GM12891 (cell line): ENCODE results near the gene SCNN1A.

Source experiments
- DNase-seq: peaks from one replicate; pipeline ENCODE4 v3.0.0; 2011; ENCODE audit warnings: low spot score; ENCODE audit not compliant: insufficient read length
- FAIRE-seq: peaks from 2 replicates; lab custom pipeline; 2011; peaks lifted over from hg19 to GRCh38; lab: Jason Lieb, UNC
- PAX5 ChIP-seq: IDR thresholded peaks from 2 replicates; pipeline ENCODE4 v1.6.1; 2011; ENCODE audit warnings: low read length, moderate library complexity, mild to moderate bottlenecking; ENCODE audit not compliant: insufficient read depth, severe bottlenecking
- POLR2A ChIP-seq: IDR thresholded peaks from 2 replicates; pipeline ENCODE4 v1.6.1; 2011; ENCODE audit warnings: low read depth, low read length, control low read depth
- POLR2AphosphoS5 ChIP-seq: IDR thresholded peaks from 2 replicates; pipeline ENCODE4 v1.6.1; 2011; ENCODE audit warnings: low read depth, low read length, control low read depth
- POU2F2 ChIP-seq: IDR thresholded peaks from 2 replicates; pipeline ENCODE4 v1.6.1; 2011; ENCODE audit warnings: low read depth, mild to moderate bottlenecking, control low read depth, low read length, moderate library complexity
- SPI1 ChIP-seq: IDR thresholded peaks from 2 replicates; pipeline ENCODE4 v1.6.1; 2011; ENCODE audit warnings: low read depth, low read length, control low read depth
- TAF1 ChIP-seq: IDR thresholded peaks from 2 replicates; pipeline ENCODE4 v1.6.1; 2011; ENCODE audit warnings: low read depth, low read length, control low read depth

SCNN1A gene

GRCh38 chr12:6321905-6322304, 53.5 kb downstream of the SCNN1A start:
- TF ChIP-seq POU2F2, result no peak
- no peak for TF ChIP-seq TAF1
- TF ChIP-seq POLR2A, result no peak
- no peak for TF ChIP-seq SPI1
- TF ChIP-seq PAX5, result no peak
- no peak for TF ChIP-seq POLR2AphosphoS5
- FAIRE-seq, result no peak
- DNase-seq, result no peak

- FAIRE-seq (no peak), DNase-seq (no peak)
- TF ChIP-seq SPI1, result no peak
- no peak for TF ChIP-seq TAF1
- no peak for TF ChIP-seq PAX5
- no peak for TF ChIP-seq POLR2AphosphoS5
- no peak for TF ChIP-seq POU2F2
- TF ChIP-seq POLR2A, result no peak
Measured at GRCh38 chr12:6319446-6319845, 55.9 kb downstream of the SCNN1A start.

GRCh38 chr12:6318440-6318879, 56.9 kb downstream of the SCNN1A start:
- DNase-seq, result no peak
- TF ChIP-seq PAX5, result no peak
- TF ChIP-seq SPI1, result no peak
- no peak for TF ChIP-seq POLR2A
- TF ChIP-seq POLR2AphosphoS5, result no peak
- no peak for TF ChIP-seq TAF1
- no peak for TF ChIP-seq POU2F2
- peak; percentile 31 for FAIRE-seq

- DNase-seq (no peak), FAIRE-seq (no peak)
- TF ChIP-seq POU2F2, result no peak
- TF ChIP-seq TAF1, result no peak
- no peak for TF ChIP-seq POLR2AphosphoS5
- TF ChIP-seq POLR2A, result no peak
- TF ChIP-seq PAX5, result no peak
Measured at GRCh38 chr12:6317693-6318439, 57.5 kb downstream of the SCNN1A start.

- no peak for TF ChIP-seq SPI1
- no peak for TF ChIP-seq POLR2A
- TF ChIP-seq POLR2AphosphoS5, result no peak
- TF ChIP-seq TAF1, result no peak
- no peak for TF ChIP-seq PAX5
- no peak for TF ChIP-seq POU2F2
- DNase-seq, result no peak
- FAIRE-seq, result no peak
Measured at GRCh38 chr12:6316921-6317692, 58.3 kb downstream of the SCNN1A start.

GRCh38 chr12:6315704-6316597, 59.4 kb downstream of the SCNN1A start:
- no peak for TF ChIP-seq POLR2A
- no peak for TF ChIP-seq PAX5
- no peak for TF ChIP-seq POU2F2
- no peak for TF ChIP-seq POLR2AphosphoS5
- no peak for TF ChIP-seq TAF1
- no peak for TF ChIP-seq SPI1
- FAIRE-seq (no peak), DNase-seq (no peak)

GRCh38 chr12:6315184-6315583, 60.2 kb downstream of the SCNN1A start:
- FAIRE-seq (no peak), DNase-seq (no peak)
- TF ChIP-seq SPI1, result no peak
- no peak for TF ChIP-seq TAF1
- TF ChIP-seq POU2F2, result no peak
- no peak for TF ChIP-seq POLR2AphosphoS5
- no peak for TF ChIP-seq PAX5
- no peak for TF ChIP-seq POLR2A

GRCh38 chr12:6314776-6315175, 60.6 kb downstream of the SCNN1A start:
- FAIRE-seq (peak; percentile 13), DNase-seq (no peak)
- TF ChIP-seq TAF1 (no peak), POLR2AphosphoS5 (no peak), POU2F2 (no peak), POLR2A (no peak), SPI1 (no peak), PAX5 (no peak)
